Calu3 (cell line): ENCODE measurements around the gene TRMU. TPM values are rescaled to one million over a fixed set of nuclear protein-coding genes. Genes with fewer than 3 reads are reported as not detected.

ENCODE experiments used
- BruUV-seq: library from RNA; stranded (reverse); fragments of 400-500 nt; replicated peaks from 2 replicates; lab custom pipeline; 2021; lab: Mats Ljungman, UMichigan
- CTCF ChIA-PET: fragments of 300-600 bp; sonication (Branson Sonifier 250); formaldehyde crosslinking; loops from one replicate; lab custom pipeline; 2022; ENCODE audit warnings: antibody characterized with exemption; lab: Charles Lee
- DNase-seq: peaks from one replicate; pipeline ENCODE4 v3.0.0; 2022
- H3K27ac Mint-ChIP-seq: one replicate; pipeline ENCODE4 v1.8.0; 2022; ENCODE audit warnings: mixed read lengths; ENCODE audit not compliant: unreplicated experiment
- H3K27me3 Mint-ChIP-seq: one replicate; pipeline ENCODE4 v1.8.0; 2022; ENCODE audit warnings: mixed read lengths; ENCODE audit not compliant: unreplicated experiment
- H3K36me3 Mint-ChIP-seq: one replicate; pipeline ENCODE4 v1.8.0; 2022; ENCODE audit warnings: mild to moderate bottlenecking, moderate library complexity, mixed read lengths; ENCODE audit not compliant: insufficient read depth, unreplicated experiment
- H3K4me1 Mint-ChIP-seq: one replicate; pipeline ENCODE4 v1.8.0; 2022; ENCODE audit warnings: mild to moderate bottlenecking, low read depth, mixed read lengths; ENCODE audit not compliant: unreplicated experiment
- H3K4me3 Mint-ChIP-seq: one replicate; pipeline ENCODE4 v1.8.0; 2022; ENCODE audit warnings: mild to moderate bottlenecking, low read depth, moderate library complexity, mixed read lengths; ENCODE audit not compliant: unreplicated experiment
- H3K9me3 Mint-ChIP-seq: one replicate; pipeline ENCODE4 v1.8.0; 2022; ENCODE audit warnings: low read depth, mixed read lengths; ENCODE audit not compliant: unreplicated experiment
- CTCF ChIP-seq: fragments of 200-600 bp; IDR thresholded peaks from one replicate; pipeline ENCODE4 v1.8.0; 2022; ENCODE audit warnings: antibody characterized with exemption; ENCODE audit not compliant: unreplicated experiment
- intact Hi-C: fragments of 100-400 bp; cut with micrococcal nuclease; formaldehyde crosslinking; loops from one replicate; pipeline ENCODE4 v1.10.0; 2022; ENCODE audit not compliant: unreplicated experiment
- total RNA-seq: library from RNA; stranded (reverse); gene quantifications from 2 replicates; pipeline ENCODE4 v1.2.3, GENCODE V29; 2022

TRMU gene
- total RNA-seq, 1 experiment from 2014 or later: 79.6 TPM

GRCh38 chr22:46380581-46380980 is 45.1 kb downstream of the TRMU start:
- H3K4me1 Mint-ChIP-seq: peaks cover 59% of the 10 kb centered on the region
- H3K27ac Mint-ChIP-seq: peak overlapping the region; percentile 72
- no peak for DNase-seq
- H3K4me3 Mint-ChIP-seq: peak overlapping the region; percentile 47
- intact Hi-C loops: no loop called here
- CTCF ChIA-PET: interaction anchor here (0.9 to 1.0 kb wide), 2 partner anchors 11 to 13 kb away, joined by 4 to 5 read pairs; no protein-coding TSS in a partner anchor
- no peak for TF ChIP-seq CTCF
- peaks cover 3% of the 10 kb centered on the region for H3K9me3 Mint-ChIP-seq
- peaks cover 67% of the 10 kb centered on the region for H3K36me3 Mint-ChIP-seq
- no peaks in the 10 kb centered on the region for H3K27me3 Mint-ChIP-seq
- BruUV-seq: no TSS peak

GRCh38 chr22:46381142-46381541 is 45.6 kb downstream of the TRMU start:
- TF ChIP-seq CTCF: no peak
- H3K27me3 Mint-ChIP-seq: no peaks in the 10 kb centered on the region
- no peak for DNase-seq
- peak overlapping the region; percentile 72 for H3K27ac Mint-ChIP-seq
- peaks cover 62% of the 10 kb centered on the region for H3K36me3 Mint-ChIP-seq
- no peaks in the 10 kb centered on the region for H3K9me3 Mint-ChIP-seq
- intact Hi-C loops: no loop called here
- H3K4me3 Mint-ChIP-seq: peak overlapping the region; percentile 17
- BruUV-seq: no TSS peak
- H3K4me1 Mint-ChIP-seq: peaks cover 54% of the 10 kb centered on the region
- CTCF ChIA-PET: interaction anchor here (0.9 to 1.0 kb wide), 2 partner anchors 11 to 13 kb away, joined by 4 to 5 read pairs; no protein-coding TSS in a partner anchor

GRCh38 chr22:46381731-46382130 is 46.2 kb downstream of the TRMU start:
- no TSS peak for BruUV-seq
- intact Hi-C loops: no loop called here
- CTCF ChIA-PET: interaction anchor here (1.0 kb wide), 1 partner anchor 12 kb away, joined by 4 read pairs; no protein-coding TSS in a partner anchor
- Mint-ChIP-seq H3K4me1 (peaks cover 48% of the 10 kb centered on the region), H3K27ac (no peak overlapping the region), H3K36me3 (peaks cover 62% of the 10 kb centered on the region), H3K9me3 (no peaks in the 10 kb centered on the region), H3K27me3 (no peaks in the 10 kb centered on the region), H3K4me3 (no peak overlapping the region)
- DNase-seq: no peak
- no peak for TF ChIP-seq CTCF

GRCh38 chr22:46382524-46382923 is 47.0 kb downstream of the TRMU start:
- Mint-ChIP-seq H3K4me3 (no peak overlapping the region), H3K36me3 (peaks cover 56% of the 10 kb centered on the region), H3K4me1 (peaks cover 40% of the 10 kb centered on the region), H3K27me3 (no peaks in the 10 kb centered on the region), H3K27ac (no peak overlapping the region), H3K9me3 (no peaks in the 10 kb centered on the region)
- no TSS peak for BruUV-seq
- CTCF ChIA-PET: no interaction called here
- no peak for DNase-seq
- no peak for TF ChIP-seq CTCF
- intact Hi-C loops: no loop called here
